Peyer's patch (tissue), 4 donors: ENCODE measurements around the gene UBE2E1.

ENCODE experiments used
- POLR2A ChIP-seq, 2 donors: fragments of 450-650 bp; IDR thresholded peaks; one replicate each; pipeline ENCODE4 v1.5.1; 2017; ENCODE audit warnings: antibody characterized with exemption in 2 of 2, mild to moderate bottlenecking in 2 of 2, moderate library complexity in 2 of 2
- TF ChIP-seq, protein P1 (sequence below), 6 experiments: fragments of 450-650 bp in 4 of 6; fragments of 200-600 bp in 2 of 6; sonication (generic) in 1 of 6; IDR thresholded peaks; one replicate each; pipeline ENCODE4 v1.5.1; 2017 to 2019; ENCODE audit warnings: antibody characterized with exemption in 6 of 6, mild to moderate bottlenecking in 3 of 6, moderate library complexity in 1 of 6

- TF ChIP-seq POLR2A (IDR thresholded peaks at IDR 0.05) = no peak
- TF ChIP-seq, protein P1, sequence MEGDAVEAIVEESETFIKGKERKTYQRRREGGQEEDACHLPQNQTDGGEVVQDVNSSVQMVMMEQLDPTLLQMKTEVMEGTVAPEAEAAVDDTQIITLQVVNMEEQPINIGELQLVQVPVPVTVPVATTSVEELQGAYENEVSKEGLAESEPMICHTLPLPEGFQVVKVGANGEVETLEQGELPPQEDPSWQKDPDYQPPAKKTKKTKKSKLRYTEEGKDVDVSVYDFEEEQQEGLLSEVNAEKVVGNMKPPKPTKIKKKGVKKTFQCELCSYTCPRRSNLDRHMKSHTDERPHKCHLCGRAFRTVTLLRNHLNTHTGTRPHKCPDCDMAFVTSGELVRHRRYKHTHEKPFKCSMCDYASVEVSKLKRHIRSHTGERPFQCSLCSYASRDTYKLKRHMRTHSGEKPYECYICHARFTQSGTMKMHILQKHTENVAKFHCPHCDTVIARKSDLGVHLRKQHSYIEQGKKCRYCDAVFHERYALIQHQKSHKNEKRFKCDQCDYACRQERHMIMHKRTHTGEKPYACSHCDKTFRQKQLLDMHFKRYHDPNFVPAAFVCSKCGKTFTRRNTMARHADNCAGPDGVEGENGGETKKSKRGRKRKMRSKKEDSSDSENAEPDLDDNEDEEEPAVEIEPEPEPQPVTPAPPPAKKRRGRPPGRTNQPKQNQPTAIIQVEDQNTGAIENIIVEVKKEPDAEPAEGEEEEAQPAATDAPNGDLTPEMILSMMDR (IDR thresholded peaks at IDR 0.05) = peak in 1 of 6 experiments; percentile 13
Measured at GRCh38 chr3:23884481-23884880, 78.7 kb downstream of the UBE2E1 start.
